ENCODE results near the gene ZBTB49. TPM values are rescaled to one million over a fixed set of nuclear protein-coding genes. Genes with fewer than 3 reads are reported as not detected.

Gene ZBTB49
- total RNA-seq, 1 experiment from 2014 or later, result 4.2 TPM

GRCh38 chr4:4269856-4270255 is 20.2 kb upstream of the ZBTB49 start:
- Histone ChIP-seq H3K4me3 (ENCODE audit: low read depth in 2 of 2, low read length in 2 of 2) (no peak overlapping the region), H3K27me3 (ENCODE audit: control insufficient read depth, insufficient read depth, low read length) (no peaks in the 10 kb centered on the region), H3K36me3 (ENCODE audit: control insufficient read depth, insufficient read depth, low read length) (peaks cover 2% of the 10 kb centered on the region), H3K4me1 (ENCODE audit: control insufficient read depth, insufficient read depth, low read length) (no peaks in the 10 kb centered on the region), H3K27ac (ENCODE audit: low read length) (no peak overlapping the region), H3K9me3 (ENCODE audit: control insufficient read depth, insufficient read depth, low read depth, low read length) (no peaks in the 10 kb centered on the region)
- CTCF ChIA-PET, result no interaction called here
- intact Hi-C loops (cut with micrococcal nuclease; ENCODE audit: unreplicated experiment) (no loop called here), in situ Hi-C loops (cut with HindIII; ENCODE audit: low pct_unique_long_range_greater_than_20kb, low sequenced_read_pairs) (no loop called here)
- DNase-seq (ENCODE audit: low read depth, low spot score) (no peak), ATAC-seq (no peak)
- no TSS peak for BruUV-seq (replicated peaks)
- TF ChIP-seq SIN3A (IDR thresholded peaks at IDR 0.05; ENCODE audit: borderline replicate concordance, insufficient read depth, low read depth, low read length) (no peak), REST (IDR thresholded peaks at IDR 0.05; ENCODE audit: insufficient read depth in 1 of 2, low read depth in 2 of 2, low read length in 1 of 2) (no peak), TCF7L2 (IDR thresholded peaks at IDR 0.05; ENCODE audit: low read depth, low read length) (no peak), POLR2AphosphoS5 (IDR thresholded peaks at IDR 0.05; ENCODE audit: low read depth, low read length) (no peak), CTCF (IDR thresholded peaks at IDR 0.05) (no peak)
- POLR2A ChIA-PET, result no interaction called here

GRCh38 chr4:4270529-4270928 is 19.5 kb upstream of the ZBTB49 start:
- Histone ChIP-seq H3K27ac (ENCODE audit: low read length) (no peak overlapping the region), H3K9me3 (ENCODE audit: control insufficient read depth, insufficient read depth, low read depth, low read length) (no peaks in the 10 kb centered on the region), H3K36me3 (ENCODE audit: control insufficient read depth, insufficient read depth, low read length) (peaks cover 2% of the 10 kb centered on the region), H3K4me1 (ENCODE audit: control insufficient read depth, insufficient read depth, low read length) (no peaks in the 10 kb centered on the region), H3K27me3 (ENCODE audit: control insufficient read depth, insufficient read depth, low read length) (no peaks in the 10 kb centered on the region), H3K4me3 (ENCODE audit: low read depth in 2 of 2, low read length in 2 of 2) (no peak overlapping the region)
- ChIA-PET POLR2A (no interaction called here), CTCF (no interaction called here)
- no peak for TF ChIP-seq SIN3A (IDR thresholded peaks at IDR 0.05; ENCODE audit: borderline replicate concordance, insufficient read depth, low read depth, low read length)
- TF ChIP-seq POLR2AphosphoS5 (IDR thresholded peaks at IDR 0.05; ENCODE audit: low read depth, low read length), result no peak
- TF ChIP-seq CTCF (IDR thresholded peaks at IDR 0.05), result no peak
- no peak for TF ChIP-seq REST (IDR thresholded peaks at IDR 0.05; ENCODE audit: insufficient read depth in 1 of 2, low read depth in 2 of 2, low read length in 1 of 2)
- TF ChIP-seq TCF7L2 (IDR thresholded peaks at IDR 0.05; ENCODE audit: low read depth, low read length), result no peak
- in situ Hi-C loops (cut with HindIII; ENCODE audit: low pct_unique_long_range_greater_than_20kb, low sequenced_read_pairs) (no loop called here), intact Hi-C loops (cut with micrococcal nuclease; ENCODE audit: unreplicated experiment) (no loop called here)
- ATAC-seq, result no peak
- DNase-seq (ENCODE audit: low read depth, low spot score), result no peak
- BruUV-seq (replicated peaks), result no TSS peak
